Measurements from ENCODE around the gene PRPS2.

The PRPS2 gene

GRCh38 chrX:12843668-12844279 is 52.6 kb downstream of the PRPS2 start:
- Histone ChIP-seq H3K9ac (ENCODE audit: low read depth, low read length) (no peak overlapping the region), H3K36me3 (ENCODE audit: insufficient read depth, low read length) (no peaks in the 10 kb centered on the region)

GRCh38 chrX:12844319-12844718 is 53.1 kb downstream of the PRPS2 start:
- no peaks in the 10 kb centered on the region for H3K9me3 ChIP-seq (ENCODE audit: control insufficient read depth, insufficient read depth, low read length)
- H3K36me3 ChIP-seq (ENCODE audit: insufficient read depth, low read length): no peaks in the 10 kb centered on the region
- H3K4me1 ChIP-seq (ENCODE audit: insufficient read depth, low read length): no peaks in the 10 kb centered on the region
- H3K9ac ChIP-seq (ENCODE audit: low read depth, low read length): no peak overlapping the region

More at GRCh38 chrX:12843668-12844279, 52.6 kb downstream of the PRPS2 start:
- Histone ChIP-seq H3K9me3 (ENCODE audit: control insufficient read depth, insufficient read depth, low read length) (no peaks in the 10 kb centered on the region), H3K4me1 (ENCODE audit: insufficient read depth, low read length) (no peaks in the 10 kb centered on the region)

GRCh38 chrX:12865359-12865758 is 74.1 kb downstream of the PRPS2 start:
- Histone ChIP-seq H3K9ac (ENCODE audit: low read depth, low read length) (no peak overlapping the region), H3K36me3 (ENCODE audit: insufficient read depth, low read length) (no peaks in the 10 kb centered on the region), H3K9me3 (ENCODE audit: control insufficient read depth, insufficient read depth, low read length) (no peaks in the 10 kb centered on the region), H3K4me1 (ENCODE audit: insufficient read depth, low read length) (no peaks in the 10 kb centered on the region)

GRCh38 chrX:12866451-12867377 is 75.5 kb downstream of the PRPS2 start, which contains the start of gene TLR7:
TSS of gene TLR7 (plus strand) at chrX:12867072. CDS start at chrX:12867579, 507 bp downstream.
- no peak within 1 kb of the TSS for H3K9ac ChIP-seq (ENCODE audit: low read depth, low read length)
- H3K9me3 ChIP-seq (ENCODE audit: control insufficient read depth, insufficient read depth, low read length): no peaks in the 10 kb centered on the region
- H3K36me3 ChIP-seq (ENCODE audit: insufficient read depth, low read length): no peaks in the 10 kb centered on the region
- 0 out of 2 replicates have a peak, but pooled peaks cover 6% of the 10 kb centered on the region for H3K4me1 ChIP-seq (ENCODE audit: insufficient read depth, low read length)

- Histone ChIP-seq H3K36me3 (ENCODE audit: insufficient read depth, low read length) (no peaks in the 10 kb centered on the region), H3K9ac (ENCODE audit: low read depth, low read length) (no peak overlapping the region)
These were observed 76.5 kb downstream of the PRPS2 start for GRCh38 chrX:12867685-12868084.

GRCh38 chrX:12868747-12869146 is 77.5 kb downstream of the PRPS2 start:
- no peaks in the 10 kb centered on the region for H3K9me3 ChIP-seq (ENCODE audit: control insufficient read depth, insufficient read depth, low read length)
- peaks cover 11% of the 10 kb centered on the region; the same call in 1 of the 2 replicates for H3K4me1 ChIP-seq (ENCODE audit: insufficient read depth, low read length)
- no peaks in the 10 kb centered on the region for H3K36me3 ChIP-seq (ENCODE audit: insufficient read depth, low read length)
- H3K9ac ChIP-seq (ENCODE audit: low read depth, low read length): no peak overlapping the region

More at GRCh38 chrX:12867685-12868084, 76.5 kb downstream of the PRPS2 start:
- H3K9me3 ChIP-seq (ENCODE audit: control insufficient read depth, insufficient read depth, low read length): no peaks in the 10 kb centered on the region
- H3K4me1 ChIP-seq (ENCODE audit: insufficient read depth, low read length): peaks cover 8% of the 10 kb centered on the region; the same call in 1 of the 2 replicates

GRCh38 chrX:12871257-12871656 is 80.0 kb downstream of the PRPS2 start:
- Histone ChIP-seq H3K4me1 (ENCODE audit: insufficient read depth, low read length) (peaks cover 11% of the 10 kb centered on the region; the same call in 1 of the 2 replicates), H3K9me3 (ENCODE audit: control insufficient read depth, insufficient read depth, low read length) (no peaks in the 10 kb centered on the region), H3K36me3 (ENCODE audit: insufficient read depth, low read length) (no peaks in the 10 kb centered on the region), H3K9ac (ENCODE audit: low read depth, low read length) (no peak overlapping the region)

GRCh38 chrX:12872741-12873140 is 81.5 kb downstream of the PRPS2 start:
- H3K9me3 ChIP-seq (ENCODE audit: control insufficient read depth, insufficient read depth, low read length): no peaks in the 10 kb centered on the region
- H3K9ac ChIP-seq (ENCODE audit: low read depth, low read length): no peak overlapping the region
- H3K4me1 ChIP-seq (ENCODE audit: insufficient read depth, low read length): peaks cover 11% of the 10 kb centered on the region; the same call in 1 of the 2 replicates
- no peaks in the 10 kb centered on the region for H3K36me3 ChIP-seq (ENCODE audit: insufficient read depth, low read length)

All from ES-I3 (cell line).